Stimulated activated CD4-positive, alpha-beta T cell treated with anti-CD3 and anti-CD28 coated beads, TNF-alpha, amount 100 ng/mL, for 48 hours (primary cell): Measurements from ENCODE around the gene TBKBP1.
A peak's percentile ranks its signal among the peaks of the same experiment; 100 is the strongest.

Source experiments
- DNase-seq, 3 donors: peaks; one replicate each; pipeline ENCODE4 v3.0.0-alpha.2; 2020; ENCODE audit warnings: low read depth in 3 of 3

The TBKBP1 gene

GRCh38 chr17:47697906-47698711 is 4.1 kb downstream of the TBKBP1 start:
- no peak for DNase-seq

- DNase-seq = peak; percentile 71 to 78 (median 77)
Observed at GRCh38 chr17:47698749-47699535, 5.0 kb downstream of the TBKBP1 start.

DNA sequence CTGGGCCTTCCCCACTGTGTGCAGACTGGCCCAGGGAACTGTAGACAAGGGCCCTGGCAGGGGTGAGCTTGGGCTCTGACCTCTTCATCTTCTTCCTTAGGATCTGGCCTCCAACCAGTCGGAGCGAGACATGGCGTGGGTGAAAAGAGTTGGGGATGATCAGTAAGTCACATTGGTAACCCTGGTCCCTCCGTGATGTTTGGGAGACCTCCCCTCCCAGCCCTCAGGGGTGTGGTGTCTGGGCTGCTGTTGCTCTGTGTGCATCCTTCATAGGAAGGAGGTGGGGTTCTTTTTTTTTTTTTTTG is 5.5 kb downstream of the TBKBP1 start:
- no peak for DNase-seq

- DNase-seq = no peak
Observed at GRCh38 chr17:47700471-47701449, 6.8 kb downstream of the TBKBP1 start.

- DNase-seq = no peak
Observed at GRCh38 chr17:47701608-47702007, 7.6 kb downstream of the TBKBP1 start.

- no peak for DNase-seq
Observed at GRCh38 chr17:47702391-47702995, 8.5 kb downstream of the TBKBP1 start.

DNA sequence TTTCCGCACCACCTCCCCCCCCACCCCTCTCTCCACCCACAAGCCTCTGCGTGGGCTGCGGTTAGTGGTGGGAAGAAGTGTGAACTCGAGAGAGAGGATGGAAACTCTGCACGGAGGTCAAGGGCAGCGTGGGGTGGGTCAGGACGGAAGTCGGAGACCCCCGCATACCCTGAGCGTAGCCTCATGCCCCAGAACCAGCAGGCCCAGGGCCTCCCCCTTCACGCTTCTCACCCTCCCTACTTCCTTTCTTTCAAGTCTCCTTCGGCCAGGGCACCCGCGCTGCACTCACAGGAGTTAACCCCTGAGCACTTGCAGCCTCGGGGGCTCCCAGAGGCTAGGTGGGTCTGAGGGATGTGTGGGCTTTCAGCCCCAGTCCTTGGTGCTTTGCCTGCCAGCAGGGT is 9.2 kb downstream of the TBKBP1 start:
- no peak for DNase-seq

- no peak for DNase-seq
Observed at GRCh38 chr17:47703671-47704070, 9.7 kb downstream of the TBKBP1 start.

DNA sequence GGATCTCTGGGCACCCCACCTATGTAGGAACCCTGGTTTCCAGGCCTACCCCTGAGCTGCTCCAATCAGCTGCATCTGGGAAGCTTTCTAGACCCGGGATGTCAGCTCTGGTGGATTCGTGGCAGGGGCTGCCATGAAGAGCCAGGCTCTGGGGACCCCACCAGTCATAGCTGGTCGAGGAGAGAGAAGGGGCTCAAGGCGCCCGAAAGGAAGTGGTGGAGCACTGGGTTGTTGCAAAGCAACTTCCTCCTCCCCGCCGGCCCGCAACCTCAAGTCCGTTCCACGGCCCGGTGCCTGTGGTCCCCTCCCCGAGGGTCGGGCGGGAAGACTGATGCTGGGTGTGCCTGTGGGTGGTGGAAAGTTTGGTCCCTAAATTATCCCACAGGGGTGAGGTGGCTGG is 10.2 kb downstream of the TBKBP1 start:
- no peak for DNase-seq

GRCh38 chr17:47704736-47705135 is 10.8 kb downstream of the TBKBP1 start:
- no peak for DNase-seq

DNA sequence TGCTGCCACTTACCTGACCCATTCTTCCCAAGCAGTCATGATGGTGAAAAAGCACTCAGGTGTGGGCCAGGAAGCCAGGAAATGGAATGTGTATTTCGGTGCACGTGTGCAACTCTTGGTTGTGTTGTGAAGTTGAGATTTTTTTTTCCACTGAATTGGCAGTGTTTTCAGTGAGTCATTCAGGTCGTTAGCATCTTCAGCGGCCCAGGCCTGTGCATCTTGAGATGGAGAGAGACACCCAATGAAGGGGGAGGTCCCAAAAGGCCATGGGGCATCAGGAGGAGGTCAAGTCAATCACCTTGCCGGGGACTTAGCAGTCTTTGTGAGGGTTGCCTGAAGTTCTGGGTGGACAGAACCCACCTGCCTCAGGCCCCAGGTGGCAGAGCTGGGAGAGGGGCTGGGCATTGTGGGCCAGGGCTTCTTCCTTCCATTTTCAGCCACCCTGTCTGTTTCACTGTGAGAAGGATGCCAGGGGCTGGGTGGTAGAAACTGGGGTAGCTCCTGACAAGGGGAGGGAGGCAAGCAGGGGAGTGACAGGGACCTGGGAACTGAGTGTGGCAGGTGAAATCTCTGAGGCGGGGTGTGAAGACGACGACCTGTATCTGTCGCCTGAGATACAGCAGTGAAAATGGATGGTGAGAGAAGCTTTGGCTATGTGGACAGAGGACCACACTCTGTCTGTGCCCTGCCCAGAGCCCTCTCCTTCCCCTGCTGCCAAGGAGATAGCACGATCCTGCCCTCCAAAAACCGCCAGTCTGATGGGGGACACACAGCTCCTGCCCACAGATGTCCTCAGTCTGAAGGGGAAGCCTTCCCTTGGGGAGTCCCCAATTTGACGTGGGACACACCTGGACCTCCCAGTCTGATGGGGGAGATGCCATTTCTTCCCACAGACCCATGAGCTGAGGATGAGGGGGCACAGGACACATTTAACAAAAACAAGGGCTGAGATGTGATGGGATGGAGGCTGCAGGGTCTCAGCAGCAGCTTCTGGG is 11.9 kb downstream of the TBKBP1 start:
- DNase-seq = no peak

DNA sequence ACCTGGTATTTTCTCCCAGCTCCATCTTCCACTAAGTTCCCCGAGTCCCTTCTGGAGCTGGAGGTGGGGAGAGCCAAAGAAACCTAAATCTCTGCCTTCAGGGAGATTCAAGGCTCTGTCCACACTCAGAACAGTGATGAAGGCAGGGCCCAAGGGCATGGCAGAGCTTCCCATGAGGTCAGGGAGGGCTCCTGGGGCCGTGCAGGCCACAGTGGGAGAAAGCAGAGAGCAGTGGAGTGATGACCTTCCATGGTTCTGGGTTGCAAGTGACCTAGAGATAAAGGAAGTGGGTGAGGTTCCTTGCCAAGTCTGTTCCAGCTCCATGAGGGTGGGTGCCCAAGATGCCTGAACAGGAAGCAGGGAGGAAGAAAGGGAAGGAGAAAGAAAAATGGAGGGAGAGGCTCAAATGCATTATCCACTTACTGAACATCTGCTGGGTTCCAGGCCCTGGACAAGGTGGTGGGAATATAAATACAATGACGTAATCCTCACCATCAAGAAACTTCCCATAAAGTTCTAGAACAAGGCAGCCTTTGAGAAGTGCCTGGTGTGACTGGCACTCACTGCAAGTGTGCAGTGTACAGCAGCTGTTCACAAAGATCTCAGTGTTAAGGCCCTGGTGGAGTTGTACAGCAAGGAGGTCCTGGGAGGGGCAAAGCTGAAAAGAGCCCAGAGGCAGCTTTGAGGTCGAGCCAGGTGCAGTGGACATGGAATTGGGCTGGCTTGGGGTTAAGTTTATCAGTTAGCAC is 13.3 kb downstream of the TBKBP1 start:
- DNase-seq = no peak

- no peak for DNase-seq
Observed at GRCh38 chr17:47707884-47708283, 13.9 kb downstream of the TBKBP1 start.

- no peak for DNase-seq
Observed at GRCh38 chr17:47708312-47708863, 14.4 kb downstream of the TBKBP1 start.

- no peak for DNase-seq
Observed at GRCh38 chr17:47708864-47709541, 15.0 kb downstream of the TBKBP1 start.

DNA sequence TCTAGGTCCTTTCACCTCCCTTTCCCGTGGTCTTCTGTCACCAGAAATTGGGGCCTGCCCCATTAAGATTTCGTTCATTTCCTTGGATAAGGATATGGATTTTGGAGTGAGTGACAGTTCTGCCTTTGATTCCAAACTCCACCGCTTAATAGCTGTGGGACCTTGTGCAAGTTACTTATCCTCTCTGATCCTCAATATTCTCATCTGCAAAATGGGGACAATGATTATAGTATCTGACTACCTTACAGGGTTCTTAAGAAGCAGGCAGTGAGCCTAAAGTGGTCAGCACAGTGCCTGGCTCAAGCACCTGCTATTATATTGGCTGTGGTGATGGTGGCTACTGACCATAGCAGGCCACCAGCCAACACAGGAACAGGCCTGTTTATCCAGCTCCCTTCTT is 15.6 kb downstream of the TBKBP1 start:
- DNase-seq = no peak

GRCh38 chr17:47711366-47712099 is 17.6 kb downstream of the TBKBP1 start:
- DNase-seq = no peak
